Liver (tissue), 9 donors: ENCODE data around the gene ARHGEF7. TPM values are rescaled to one million over a fixed set of nuclear protein-coding genes. Genes with fewer than 3 reads are reported as not detected.

Experiments used
- DNase-seq: peaks from one replicate; pipeline ENCODE4 v3.0.0-alpha.2; 2017; ENCODE audit warnings: low spot score
- H3K27ac ChIP-seq, 2 donors: one replicate each; pipeline ENCODE4 v1.7.0; 2013; ENCODE audit warnings: inconsistent platforms in 2 of 2, low read length in 2 of 2, control low read depth in 1 of 2, low read depth in 1 of 2, mild to moderate bottlenecking in 1 of 2
- H3K27me3 ChIP-seq, 4 donors: one replicate each; pipeline versions ENCODE4 v1.6.1 to v1.7.0; 2013; ENCODE audit warnings: low read length in 3 of 4, inconsistent platforms in 1 of 4, mild to moderate bottlenecking in 1 of 4, moderate library complexity in 1 of 4; ENCODE audit not compliant: control insufficient read depth in 4 of 4, insufficient read depth in 4 of 4
- H3K36me3 ChIP-seq, 4 donors: one replicate each; pipeline versions ENCODE4 v1.6.1 to v1.7.0; 2013; ENCODE audit warnings: low read length in 3 of 4, mild to moderate bottlenecking in 3 of 4, low read depth in 1 of 4, moderate library complexity in 1 of 4; ENCODE audit not compliant: control insufficient read depth in 4 of 4, insufficient read depth in 3 of 4
- H3K4me1 ChIP-seq, 4 donors: one replicate each; pipeline versions ENCODE4 v1.6.1 to v1.7.0; 2013; ENCODE audit warnings: low read length in 3 of 4, mild to moderate bottlenecking in 3 of 4, moderate library complexity in 1 of 4; ENCODE audit not compliant: control insufficient read depth in 4 of 4, insufficient read depth in 4 of 4
- H3K4me3 ChIP-seq, 3 donors: one replicate each; pipeline versions ENCODE4 v1.6.1 to v1.7.0; 2013; ENCODE audit warnings: low read length in 3 of 3, control low read depth in 1 of 3, low read depth in 1 of 3, mild to moderate bottlenecking in 1 of 3
- H3K9ac ChIP-seq, 2 donors: one replicate each; pipeline ENCODE4 v1.7.0; 2013; ENCODE audit warnings: low read length in 2 of 2, mild to moderate bottlenecking in 2 of 2, moderate library complexity in 2 of 2, control low read depth in 1 of 2, low read depth in 1 of 2
- H3K9me3 ChIP-seq, 4 donors: one replicate each; pipeline versions ENCODE4 v1.6.1 to v1.7.0; 2013; ENCODE audit warnings: low read length in 3 of 4; ENCODE audit not compliant: control insufficient read depth in 4 of 4
- ATF3 ChIP-seq: IDR thresholded peaks from 2 replicates; pipeline ENCODE4 v1.6.1; 2016; ENCODE audit warnings: antibody characterized with exemption
- CTCF ChIP-seq: fragments of 150-350 bp; IDR thresholded peaks from 2 replicates; pipeline ENCODE4 v1.5.1; 2017; ENCODE audit warnings: improper control_type of control experiment, low read depth, low read length; ENCODE audit not compliant: missing input control
- EGR1 ChIP-seq, 2 donors: IDR thresholded peaks; 2 replicates each; pipeline ENCODE4 v1.6.1; 2016 to 2018; ENCODE audit warnings: antibody characterized with exemption in 2 of 2, low read depth in 2 of 2
- FOXA1 ChIP-seq: IDR thresholded peaks from 2 replicates; pipeline ENCODE4 v1.6.1; 2016; ENCODE audit warnings: antibody characterized with exemption
- FOXA2 ChIP-seq: IDR thresholded peaks from 2 replicates; pipeline ENCODE4 v1.6.1; 2016; ENCODE audit warnings: antibody characterized with exemption
- GABPA ChIP-seq, 2 donors: IDR thresholded peaks in 1 of 2; conservative IDR thresholded peaks in 1 of 2; 2 replicates each; pipeline ENCODE4 v1.6.1; 2016; ENCODE audit warnings: antibody characterized with exemption in 2 of 2, mild to moderate bottlenecking in 1 of 2, moderate library complexity in 1 of 2
- HNF4A ChIP-seq, 2 donors: conservative IDR thresholded peaks; 2 replicates each; pipeline ENCODE4 v1.6.1; 2016; ENCODE audit warnings: antibody characterized with exemption in 2 of 2, mild to moderate bottlenecking in 2 of 2
- HNF4G ChIP-seq: IDR thresholded peaks from 2 replicates; pipeline ENCODE4 v1.6.1; 2016; ENCODE audit warnings: antibody characterized with exemption
- MAX ChIP-seq: IDR thresholded peaks from 2 replicates; pipeline ENCODE4 v1.6.1; 2016; ENCODE audit warnings: antibody characterized with exemption
- NR2F2 ChIP-seq: IDR thresholded peaks from 2 replicates; pipeline ENCODE4 v1.6.1; 2016; ENCODE audit warnings: antibody characterized with exemption
- RAD21 ChIP-seq, 2 donors: IDR thresholded peaks; 2 replicates each; pipeline ENCODE4 v1.6.1; 2016; ENCODE audit warnings: antibody characterized with exemption in 2 of 2, mild to moderate bottlenecking in 2 of 2
- RXRA ChIP-seq, 2 donors: IDR thresholded peaks; 2 replicates each; pipeline ENCODE4 v1.6.1; 2017 to 2018; ENCODE audit warnings: antibody characterized with exemption in 2 of 2, mild to moderate bottlenecking in 1 of 2
- SP1 ChIP-seq: IDR thresholded peaks from 2 replicates; pipeline ENCODE4 v1.6.1; 2018; ENCODE audit warnings: antibody characterized with exemption, mild to moderate bottlenecking
- TAF1 ChIP-seq: conservative IDR thresholded peaks from 2 replicates; pipeline ENCODE4 v1.6.1; 2016; ENCODE audit warnings: antibody characterized with exemption, mild to moderate bottlenecking
- ZBTB33 ChIP-seq: IDR thresholded peaks from 2 replicates; pipeline ENCODE4 v1.6.1; 2016; ENCODE audit warnings: antibody characterized with exemption
- WGBS: extraction: QIAGEN DNeasy Blood & Tissue Kit; methylation state at CpG from one replicate; pipeline ENCODE4 v1.1.7; 2013; 5-methylcytosine and 5-hydroxymethylcytosine counted together
- polyA plus RNA-seq, 2 donors: library from polyadenylated mRNA; stranded (reverse) in 1 of 2; unstranded in 1 of 2; fragments of 200-250 nt in 1 of 2; fragments of >200 nt in 1 of 2; fragmentation: Nextera tagmentation in 1 of 2; extraction: Ambion mirVana in 1 of 2; gene quantifications; one replicate each; pipeline versions ENCODE4 v1.2.1 to v1.2.3, GENCODE V29; 2013 to 2015
- total RNA-seq, 2 donors: library from RNA; depleted of rRNA; stranded (reverse); fragments of >200 nt; gene quantifications; one replicate each; pipeline ENCODE4 v1.2.3, GENCODE V29; 2014
- donor health status: healthy.
- donor health status: healthy.
- donor health status: healthy.
- donor health status: healthy.
- donor health status: healthy.

Gene ARHGEF7
- total and polyA plus RNA-seq, 4 donors = 10.3 to 37.5 (median 20.1) TPM

GRCh38 chr13:111115965-111116521 lies 933 bp downstream of the ARHGEF7 start:
- Histone ChIP-seq H3K4me3 (peak overlapping the region; percentile 42 to 85 (median 62)), H3K36me3 (no peaks in the 10 kb centered on the region), H3K27me3 (peaks cover 0 to 10% (median 1%) of the 10 kb centered on the region in 4 donors), H3K9me3 (no peaks in the 10 kb centered on the region), H3K4me1 (peaks cover 5 to 44% (median 34%) of the 10 kb centered on the region in 4 donors), H3K9ac (no peak overlapping the region), H3K27ac (peak overlapping the region; percentile 65 to 71)
- TF ChIP-seq EGR1 (IDR thresholded peaks at IDR 0.05; ENCODE audit: low read depth in 2 of 2) = no peak
- TF ChIP-seq NR2F2 = peak; percentile 63
- peak; percentile 72 for TF ChIP-seq SP1
- TF ChIP-seq HNF4A (conservative IDR thresholded peaks at IDR 0.05) = peak; percentile 31 to 64
- TF ChIP-seq FOXA1 = no peak
- peak; percentile 16 to 50 for TF ChIP-seq RAD21 (IDR thresholded peaks at IDR 0.05)
- TF ChIP-seq FOXA2 = no peak
- TF ChIP-seq RXRA (IDR thresholded peaks at IDR 0.05) = peak; percentile 32 to 55
- peak; percentile 3 for TF ChIP-seq CTCF
- TF ChIP-seq TAF1 = peak; percentile 62
- WGBS = under 1% methylated on average over 39 of the region's 39 CpGs
- peak; percentile 53 for DNase-seq

- TF ChIP-seq ATF3 (no peak), ZBTB33 (no peak)
These were observed 1.7 kb downstream of the ARHGEF7 start for GRCh38 chr13:111116856-111117255.

GRCh38 chr13:111117289-111117688 lies 2.2 kb downstream of the ARHGEF7 start:
- peaks cover 5 to 44% (median 34%) of the 10 kb centered on the region in 4 donors for H3K4me1 ChIP-seq
- peak overlapping the region in 1 of 2 donors; percentile 21 for H3K27ac ChIP-seq
- no peaks in the 10 kb centered on the region for H3K36me3 ChIP-seq
- H3K9me3 ChIP-seq = no peaks in the 10 kb centered on the region
- H3K27me3 ChIP-seq = peaks cover 0 to 7% (median 1%) of the 10 kb centered on the region in 4 donors
- H3K4me3 ChIP-seq = no peak overlapping the region
- no peak overlapping the region for H3K9ac ChIP-seq
- no peak for DNase-seq
- 80% methylated on average over 5 of the region's 5 CpGs for WGBS
- TF ChIP-seq RAD21 (IDR thresholded peaks at IDR 0.05) (peak in 1 of 2 donors; percentile 19), HNF4A (conservative IDR thresholded peaks at IDR 0.05) (peak in 1 of 2 donors; percentile 63), EGR1 (IDR thresholded peaks at IDR 0.05; ENCODE audit: low read depth in 2 of 2) (no peak), HNF4G (peak; percentile 15), NR2F2 (no peak), TAF1 (peak; percentile 48), CTCF (no peak), FOXA1 (no peak), ZBTB33 (no peak), GABPA (IDR thresholded peaks at IDR 0.05 in 1 of 2, conservative IDR thresholded peaks at IDR 0.05 in 1 of 2) (no peak), MAX (no peak), RXRA (IDR thresholded peaks at IDR 0.05) (peak in 1 of 2 donors; percentile 51)

More at GRCh38 chr13:111116856-111117255, 1.7 kb downstream of the ARHGEF7 start:
- H3K9me3 ChIP-seq = no peaks in the 10 kb centered on the region
- H3K27ac ChIP-seq = peak overlapping the region in 1 of 2 donors; percentile 21
- H3K4me1 ChIP-seq = peaks cover 5 to 44% (median 34%) of the 10 kb centered on the region in 4 donors
- WGBS = 89% methylated on average over 1 of the region's 1 CpG
- peaks cover 0 to 7% (median 1%) of the 10 kb centered on the region in 4 donors for H3K27me3 ChIP-seq
- no peak overlapping the region for H3K4me3 ChIP-seq
- H3K9ac ChIP-seq = peak overlapping the region in 1 of 2 donors; percentile 5
- no peaks in the 10 kb centered on the region for H3K36me3 ChIP-seq
- no peak for DNase-seq
